HG03558 (cell line): ENCODE measurements around the gene MCU.
"Not testable (repeated sequence)": the region's sequence is repeated elsewhere in the genome, so short reads cannot be mapped to it uniquely, and the experiment has no call there.

ENCODE experiments used
- ATAC-seq: cut with Tn5 transposase; IDR thresholded peaks from one replicate; pipeline ENCODE4 v1.9.1; 2021; ENCODE audit warnings: moderate number of reproducible peaks; ENCODE audit not compliant: unreplicated experiment; ENCODE audit errors: extremely low read depth

The MCU gene

GRCh38 chr10:72685264-72685921, 6.5 kb upstream of the MCU start:
- ATAC-seq: no peak

GRCh38 chr10:72686430-72686829, 5.5 kb upstream of the MCU start:
- ATAC-seq: not testable (repeated sequence)

GRCh38 chr10:72687035-72687434, 4.9 kb upstream of the MCU start:
- no peak for ATAC-seq

- no peak for ATAC-seq
Observed at GRCh38 chr10:72688208-72688651, 3.7 kb upstream of the MCU start.

- ATAC-seq: no peak
Observed at GRCh38 chr10:72689660-72690059, 2.3 kb upstream of the MCU start.

GRCh38 chr10:72690071-72690755, 1.7 kb upstream of the MCU start:
- no peak for ATAC-seq

- ATAC-seq: no peak
Observed at GRCh38 chr10:72691470-72691862, 477 bp upstream of the MCU start.

- ATAC-seq: no peak
Observed at GRCh38 chr10:72692744-72692993, 726 bp downstream of the MCU start.

GRCh38 chr10:72692994-72693781, 1.2 kb downstream of the MCU start:
- no peak for ATAC-seq

- no peak for ATAC-seq
Observed at GRCh38 chr10:72694476-72695369, 2.8 kb downstream of the MCU start.

GRCh38 chr10:72695496-72695895, 3.6 kb downstream of the MCU start:
- ATAC-seq: no peak

GRCh38 chr10:72697716-72698115, 5.8 kb downstream of the MCU start:
- ATAC-seq: no peak

GRCh38 chr10:72702465-72702864, 10.5 kb downstream of the MCU start:
- ATAC-seq: not testable (repeated sequence)

- ATAC-seq: no peak
Observed at GRCh38 chr10:72702868-72703581, 11.1 kb downstream of the MCU start.

- ATAC-seq: no peak
Observed at GRCh38 chr10:72704117-72704516, 12.2 kb downstream of the MCU start.

GRCh38 chr10:72709041-72709440, 17.1 kb downstream of the MCU start:
- ATAC-seq: no peak

- ATAC-seq: no peak
Observed at GRCh38 chr10:72712136-72712535, 20.2 kb downstream of the MCU start.

GRCh38 chr10:72719941-72720592, 28.1 kb downstream of the MCU start:
- no peak for ATAC-seq
